GM18526 (cell line): ENCODE measurements around the gene CLCN4.

ENCODE experiments used
- POLR2A ChIP-seq: IDR thresholded peaks from 3 replicates; pipeline ENCODE4 v1.6.1; 2011; ENCODE audit not compliant: insufficient read length; ENCODE audit errors: extremely low read depth

The CLCN4 gene

DNA sequence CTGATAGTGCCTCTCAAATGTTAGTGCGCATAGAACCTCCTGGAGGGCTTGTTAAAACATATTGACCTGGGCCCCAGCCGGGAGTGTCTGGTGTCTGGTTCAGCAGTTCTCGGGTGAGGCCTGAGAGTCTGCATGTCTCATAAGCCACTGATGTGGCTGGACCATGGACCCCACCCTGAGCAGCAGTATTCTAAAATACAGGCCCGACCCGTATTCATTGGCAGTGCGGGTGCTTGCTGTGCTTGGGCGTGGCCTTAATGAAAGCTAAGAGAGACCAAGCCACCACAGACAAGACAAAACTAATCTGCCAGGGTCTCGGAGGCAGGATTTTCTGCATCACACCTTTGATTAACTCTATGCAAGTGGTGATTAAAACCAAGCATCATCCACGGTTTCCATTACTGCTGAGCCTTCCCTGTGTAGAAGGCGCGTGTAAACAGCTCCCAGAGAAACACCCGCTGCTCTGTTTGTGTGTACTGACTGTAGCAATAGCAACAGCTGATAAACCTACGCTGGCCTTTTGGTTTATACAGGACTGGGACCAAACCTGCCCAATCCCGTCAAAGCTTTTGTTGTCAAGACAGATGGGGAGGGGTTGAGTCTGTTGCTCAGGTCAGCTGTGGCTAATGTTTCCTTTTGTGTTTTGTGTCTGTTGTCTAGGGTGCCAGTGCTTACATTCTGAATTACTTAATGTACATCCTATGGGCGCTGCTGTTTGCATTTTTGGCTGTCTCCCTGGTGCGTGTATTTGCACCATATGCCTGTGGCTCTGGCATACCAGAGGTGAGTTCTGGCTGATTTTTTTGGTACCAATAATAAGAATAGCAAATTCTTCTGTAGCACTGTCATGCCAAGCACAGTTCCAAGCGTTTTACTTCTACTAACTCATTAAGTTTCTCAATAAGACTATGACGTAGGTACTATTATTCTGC lies 40.8 kb downstream of the CLCN4 start:
- no peak for TF ChIP-seq POLR2A

DNA sequence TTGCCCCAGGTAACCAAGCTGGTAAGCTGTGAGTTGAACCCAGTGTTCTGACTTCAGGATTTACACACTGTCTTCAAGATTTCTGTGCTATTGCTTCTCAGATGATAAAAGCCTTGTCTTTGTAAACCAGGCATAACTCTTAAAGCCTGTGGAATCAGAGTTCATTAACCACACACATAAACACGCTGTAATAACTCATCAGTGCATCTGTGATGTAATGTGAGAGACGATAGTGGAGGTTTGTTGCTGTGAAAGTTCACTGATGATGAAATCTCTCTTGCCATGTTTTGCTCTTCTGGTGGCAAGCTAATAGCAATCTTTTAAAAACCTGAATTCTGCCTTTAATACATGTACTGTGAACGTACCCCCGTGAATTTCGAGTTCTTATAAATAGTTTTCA lies 41.5 kb downstream of the CLCN4 start:
- TF ChIP-seq POLR2A: no peak

DNA sequence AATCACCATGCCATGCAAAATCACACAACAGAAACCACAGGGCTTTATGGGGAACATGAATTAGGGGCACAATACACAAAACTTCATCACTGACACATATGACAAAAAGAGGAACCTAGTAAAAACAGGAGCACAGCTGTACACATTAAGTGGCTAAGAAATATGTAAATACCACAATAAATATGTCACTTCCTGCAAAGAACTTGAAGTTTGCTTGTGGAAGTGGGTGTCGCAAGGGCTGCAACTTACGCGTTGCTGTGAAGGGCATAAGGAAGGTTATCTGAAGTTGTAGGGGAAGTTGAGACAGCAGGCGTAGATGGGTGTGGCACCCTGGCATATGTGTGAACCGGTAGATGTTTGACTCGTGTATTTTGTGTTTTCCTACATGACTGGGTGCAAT lies 42.4 kb downstream of the CLCN4 start:
- TF ChIP-seq POLR2A: no peak

DNA sequence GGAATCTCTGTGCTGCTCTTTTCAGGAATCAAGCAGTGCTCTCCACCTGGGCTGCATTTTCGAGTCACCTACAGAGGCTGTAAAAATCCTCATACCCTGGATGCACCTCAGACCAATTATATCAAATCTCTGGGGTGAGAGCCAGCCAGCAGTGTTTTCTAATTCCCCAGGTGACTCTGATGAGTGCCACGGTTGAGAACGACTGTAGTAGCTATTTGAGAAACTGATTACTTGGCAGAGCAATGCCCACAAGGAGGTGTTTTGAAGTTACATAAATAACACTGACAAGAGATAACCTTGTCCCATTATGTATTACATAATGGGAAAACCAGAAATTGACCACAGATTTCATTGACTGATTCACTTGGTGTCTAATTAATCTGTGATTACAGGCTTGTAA lies 46.8 kb downstream of the CLCN4 start:
- TF ChIP-seq POLR2A: no peak

DNA sequence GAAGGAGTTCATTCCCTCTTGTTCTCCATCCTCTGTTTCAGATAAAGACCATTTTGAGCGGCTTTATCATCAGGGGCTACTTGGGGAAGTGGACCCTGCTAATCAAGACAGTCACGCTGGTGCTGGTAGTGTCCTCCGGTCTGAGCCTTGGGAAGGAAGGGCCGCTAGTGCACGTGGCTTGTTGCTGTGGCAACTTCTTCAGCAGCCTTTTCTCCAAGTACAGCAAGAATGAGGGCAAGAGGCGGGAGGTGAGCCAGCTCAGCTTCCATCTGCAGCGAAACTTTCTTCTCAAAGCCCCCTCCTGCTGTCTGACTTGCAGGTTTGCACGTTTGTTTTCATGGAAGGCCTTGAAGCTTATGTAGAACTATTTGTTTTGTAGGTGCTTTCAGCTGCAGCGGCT lies 49.5 kb downstream of the CLCN4 start:
- TF ChIP-seq POLR2A: no peak

DNA sequence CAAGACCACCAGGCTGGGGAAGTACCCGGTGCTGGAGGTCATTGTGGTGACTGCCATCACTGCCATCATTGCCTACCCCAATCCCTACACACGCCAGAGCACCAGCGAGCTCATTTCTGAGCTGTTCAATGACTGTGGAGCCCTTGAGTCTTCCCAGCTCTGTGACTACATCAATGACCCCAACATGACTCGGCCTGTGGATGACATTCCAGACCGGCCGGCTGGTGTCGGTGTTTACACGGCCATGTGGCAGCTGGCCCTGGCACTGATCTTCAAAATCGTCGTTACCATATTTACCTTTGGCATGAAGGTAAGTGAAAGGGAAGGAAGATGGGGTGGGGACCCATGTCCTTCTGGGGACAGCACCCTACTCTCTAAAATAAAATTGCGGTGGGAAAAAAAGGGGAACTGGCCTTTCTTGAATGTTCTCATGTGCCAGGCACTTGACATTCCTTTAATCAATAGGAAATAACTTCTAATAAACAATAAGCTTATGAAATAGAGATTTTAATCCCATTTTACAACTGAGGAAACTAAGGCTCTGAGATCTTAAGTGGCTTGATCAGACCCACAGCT lies 51.6 kb downstream of the CLCN4 start:
- no peak for TF ChIP-seq POLR2A

DNA sequence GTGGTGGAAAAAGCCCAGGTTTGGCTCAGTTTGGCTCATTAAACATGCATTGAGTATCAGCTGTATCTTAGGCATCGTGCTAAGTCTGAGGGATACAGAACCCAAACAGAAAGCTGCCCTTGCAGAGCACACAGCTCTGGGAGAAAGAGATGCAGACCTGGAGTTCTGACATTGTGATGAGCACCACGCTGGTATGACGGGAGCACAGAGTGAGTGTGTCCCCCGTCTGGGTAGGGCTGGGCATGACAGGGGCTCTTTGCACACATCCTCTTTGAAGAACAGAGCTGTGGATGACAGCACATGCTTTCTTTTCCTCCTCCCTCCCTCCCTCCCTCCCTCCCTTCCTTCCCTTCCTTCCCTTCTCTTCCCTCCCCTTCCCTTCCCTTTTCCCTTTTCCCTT lies 52.2 kb downstream of the CLCN4 start:
- no peak for TF ChIP-seq POLR2A

DNA sequence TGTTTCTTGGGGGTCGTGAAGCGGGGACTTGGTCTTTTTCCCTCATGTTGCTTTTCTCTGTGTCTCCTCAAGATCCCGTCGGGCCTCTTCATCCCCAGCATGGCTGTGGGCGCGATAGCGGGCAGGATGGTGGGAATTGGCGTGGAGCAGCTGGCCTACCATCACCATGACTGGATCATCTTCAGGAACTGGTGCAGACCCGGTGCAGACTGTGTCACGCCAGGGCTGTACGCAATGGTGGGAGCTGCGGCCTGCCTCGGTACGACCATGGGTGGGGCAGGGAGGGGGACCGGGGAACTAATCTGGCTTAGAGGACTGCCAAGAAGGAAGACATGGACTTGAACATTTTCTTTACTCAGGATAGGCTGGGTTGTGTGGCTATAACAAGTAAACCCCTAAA lies 55.6 kb downstream of the CLCN4 start:
- TF ChIP-seq POLR2A: no peak

DNA sequence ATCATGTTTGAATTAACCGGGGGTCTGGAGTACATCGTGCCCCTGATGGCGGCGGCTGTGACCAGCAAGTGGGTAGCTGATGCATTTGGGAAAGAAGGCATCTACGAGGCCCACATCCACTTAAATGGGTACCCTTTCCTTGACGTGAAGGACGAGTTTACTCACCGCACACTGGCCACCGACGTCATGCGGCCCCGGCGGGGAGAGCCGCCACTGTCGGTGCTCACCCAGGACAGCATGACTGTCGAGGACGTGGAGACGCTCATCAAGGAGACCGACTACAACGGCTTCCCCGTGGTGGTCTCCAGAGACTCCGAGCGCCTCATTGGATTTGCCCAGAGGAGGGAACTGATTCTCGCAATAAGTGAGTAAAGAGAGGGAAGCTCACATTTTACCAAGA lies 56.9 kb downstream of the CLCN4 start:
- no peak for TF ChIP-seq POLR2A

DNA sequence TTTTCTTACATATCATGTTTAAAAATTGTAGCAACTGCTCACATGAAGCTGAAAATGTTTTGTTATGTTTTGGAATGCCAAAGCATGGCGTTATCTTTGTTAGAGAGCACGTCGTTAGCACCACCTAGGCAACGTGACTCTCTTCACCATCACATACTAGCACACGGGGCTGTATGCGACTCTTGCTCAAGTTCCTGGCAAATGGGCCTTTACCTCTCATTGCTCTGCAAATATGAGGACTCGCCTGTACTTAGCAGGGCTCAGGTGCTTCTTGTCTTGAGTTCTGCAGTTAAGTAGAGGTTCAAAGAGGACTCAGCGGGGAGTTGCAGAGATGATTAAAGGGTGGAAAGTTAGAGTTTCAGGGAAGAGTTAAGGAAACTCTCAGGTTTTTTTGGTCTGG lies 59.4 kb downstream of the CLCN4 start:
- no peak for TF ChIP-seq POLR2A

DNA sequence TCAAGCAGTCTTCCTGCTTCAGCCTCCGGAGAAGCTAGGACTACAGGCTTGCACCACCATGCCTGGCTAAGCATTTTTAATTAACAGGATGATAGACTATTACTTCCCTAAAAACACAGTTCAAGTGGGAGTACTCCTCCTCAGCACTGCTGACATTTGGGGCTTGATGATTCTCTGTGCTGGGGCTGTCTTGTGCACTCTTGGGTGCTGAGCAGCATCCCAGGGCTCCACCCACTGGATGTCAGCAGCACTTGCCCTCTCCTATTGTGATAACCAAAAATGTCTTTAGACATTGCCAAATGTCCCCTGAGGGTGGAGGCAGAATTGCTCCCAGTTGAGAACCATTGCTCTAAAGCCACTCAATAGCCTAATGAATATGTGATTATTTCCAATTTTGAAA lies 60.4 kb downstream of the CLCN4 start:
- no peak for TF ChIP-seq POLR2A

DNA sequence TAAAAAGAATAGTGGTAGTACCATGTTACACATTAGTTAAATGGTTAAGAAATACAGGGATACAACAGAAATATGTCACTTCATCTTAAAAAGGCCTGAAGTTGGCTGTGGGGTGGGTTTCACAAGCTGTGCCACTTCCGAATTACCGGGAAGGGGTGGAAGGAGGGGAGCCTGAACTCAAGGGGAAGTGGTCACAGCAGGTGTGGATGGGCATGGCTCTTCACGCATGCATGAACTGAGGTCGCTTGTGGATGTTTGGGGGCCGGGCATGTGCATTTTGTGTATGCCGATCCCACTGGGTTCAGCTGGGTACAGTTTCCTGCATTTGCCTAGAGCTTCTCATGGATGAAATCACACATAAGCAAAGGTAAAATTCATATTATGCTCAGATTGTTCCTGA lies 64.9 kb downstream of the CLCN4 start:
- no peak for TF ChIP-seq POLR2A

DNA sequence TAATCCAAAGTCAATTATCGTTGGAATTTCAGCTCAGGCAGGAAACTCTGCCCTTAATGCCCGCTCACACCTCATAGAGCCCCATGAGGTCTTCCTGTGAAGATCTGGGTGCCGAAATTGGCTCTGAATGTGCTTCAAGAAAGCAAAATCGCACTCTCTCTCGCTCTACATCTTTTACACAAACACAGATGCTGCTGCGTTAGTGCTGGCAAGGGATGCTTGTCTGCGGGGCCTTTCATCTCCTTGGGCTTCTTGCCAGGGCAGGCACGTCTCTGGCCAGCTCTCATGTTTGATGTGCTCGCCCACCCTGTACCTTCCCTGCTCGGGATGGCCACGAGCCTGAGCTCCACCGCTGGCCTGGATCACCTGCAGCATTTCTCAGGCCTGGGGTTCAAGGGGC lies 66.5 kb downstream of the CLCN4 start:
- no peak for TF ChIP-seq POLR2A

DNA sequence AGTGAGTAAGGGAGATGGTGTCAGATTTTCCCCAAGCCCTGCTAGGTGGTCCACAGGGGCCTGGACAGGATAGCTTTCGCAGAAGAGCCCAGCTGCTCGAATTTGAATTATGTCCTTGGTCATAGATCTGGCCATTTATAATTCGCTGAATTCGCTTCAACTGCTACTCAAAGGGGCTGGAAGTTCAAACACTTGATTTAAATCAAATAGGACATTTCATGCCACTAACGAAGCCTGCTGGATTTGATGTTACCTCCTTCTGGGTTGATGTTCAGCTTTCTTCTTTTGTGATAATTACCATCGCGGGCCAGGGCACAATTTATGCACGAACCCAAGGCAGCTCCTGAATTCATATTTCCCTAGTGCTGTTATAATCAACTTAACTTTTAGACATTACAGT lies 67.0 kb downstream of the CLCN4 start:
- no peak for TF ChIP-seq POLR2A

DNA sequence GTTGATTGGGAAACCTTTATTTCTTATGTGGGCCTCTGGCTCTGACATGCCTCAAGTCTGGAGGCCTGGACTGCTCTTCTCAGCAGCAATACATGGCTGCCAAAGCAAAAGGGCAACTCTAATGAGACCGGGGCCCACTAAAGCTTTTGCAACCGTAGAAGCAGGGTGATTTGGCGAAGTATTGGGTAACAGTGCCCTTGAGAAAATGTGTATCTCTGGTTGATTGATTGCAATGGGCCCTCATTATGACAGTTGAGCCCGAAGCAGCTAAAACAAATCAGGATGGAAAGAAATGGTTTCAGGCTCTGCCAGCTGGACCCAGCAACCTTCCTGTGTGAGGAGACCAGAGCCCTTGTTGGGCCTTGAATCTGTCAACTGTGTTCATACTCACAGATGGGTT lies 73.4 kb downstream of the CLCN4 start:
- no peak for TF ChIP-seq POLR2A

DNA sequence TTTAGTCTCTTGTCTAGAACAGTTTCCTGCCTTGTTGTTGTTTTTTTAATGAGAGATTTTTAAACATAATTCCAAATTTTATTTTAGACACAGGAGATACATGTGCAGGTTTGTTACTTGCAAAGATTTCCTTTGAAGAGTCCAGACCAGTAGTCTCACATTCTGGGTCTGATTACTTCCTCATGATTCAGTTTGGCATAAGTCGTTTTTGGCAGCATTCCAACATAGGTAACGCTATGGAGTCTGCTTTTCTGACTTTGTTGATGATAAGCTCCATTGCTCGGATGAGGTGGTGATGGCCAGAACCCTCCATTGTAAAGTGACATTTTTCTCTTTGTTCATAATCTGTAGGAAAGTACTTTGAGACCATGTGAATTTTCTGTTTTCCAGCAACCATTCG lies 74.7 kb downstream of the CLCN4 start:
- TF ChIP-seq POLR2A: no peak

DNA sequence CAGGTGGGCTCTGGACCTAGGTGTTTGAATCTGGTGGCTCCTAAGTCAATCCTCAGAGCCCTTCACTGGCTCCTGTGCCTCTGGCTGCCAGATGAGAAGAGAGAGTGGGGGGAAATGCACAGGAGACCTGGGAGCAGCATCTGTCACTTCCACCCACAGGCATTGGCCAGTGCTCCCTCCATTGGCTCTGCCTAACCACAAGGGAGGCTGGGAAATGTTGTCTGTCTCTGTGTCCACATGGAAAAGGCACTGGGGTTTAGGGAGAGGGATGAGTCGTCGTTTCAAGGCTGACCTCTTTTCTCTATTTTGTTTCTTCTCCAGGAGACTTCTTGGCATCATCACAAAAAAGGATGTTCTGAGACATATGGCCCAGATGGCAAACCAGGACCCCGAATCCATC lies 76.4 kb downstream of the CLCN4 start:
- TF ChIP-seq POLR2A: no peak
